DND-41 (cell line): ENCODE data around the gene CHD9.
"Not testable (repeated sequence)": the region's sequence is repeated elsewhere in the genome, so short reads cannot be mapped to it uniquely, and the experiment has no call there.

ENCODE experiments used
- ATAC-seq: fragments of 200-7000 bp; cut with Tn5 transposase; 3 replicates; pipeline ENCODE4 v1.9.1; 2021; ENCODE audit warnings: low read depth; ENCODE audit not compliant: insufficient read depth
- DNase-seq: peaks from one replicate; pipeline ENCODE4 v3.0.0-alpha.2; 2020
- H2AFZ ChIP-seq: 2 replicates; pipeline ENCODE4 v1.6.0; 2012; ENCODE audit warnings: low read depth, low read length
- H3K27ac ChIP-seq: 2 replicates; pipeline ENCODE4 v1.5.1; 2012; ENCODE audit warnings: low read length, inconsistent platforms
- H3K27me3 ChIP-seq: fragments of 200-600 bp; sonication (generic); 2 replicates; pipeline ENCODE4 v1.6.0; 2012; ENCODE audit warnings: low read length, mild to moderate bottlenecking, inconsistent platforms; ENCODE audit not compliant: insufficient read depth, poor library complexity
- H3K36me3 ChIP-seq: 2 replicates; pipeline ENCODE4 v1.5.1; 2012; ENCODE audit warnings: low read length, inconsistent platforms; ENCODE audit not compliant: insufficient read depth
- H3K4me1 ChIP-seq: 2 replicates; pipeline ENCODE4 v1.5.1; 2012; ENCODE audit warnings: mild to moderate bottlenecking, low read length; ENCODE audit not compliant: insufficient read depth
- H3K4me2 ChIP-seq: 2 replicates; pipeline ENCODE4 v1.6.0; 2012; ENCODE audit warnings: mild to moderate bottlenecking, moderate library complexity, low read length, inconsistent platforms; ENCODE audit not compliant: insufficient read depth
- H3K4me3 ChIP-seq, 2 experiments: fragments of 200-600 bp in 1 of 2; shearing (Covaris generic) in 1 of 2; 2 replicates each; pipeline ENCODE4 v1.5.1; 2012 to 2016; ENCODE audit warnings: inconsistent platforms in 2 of 2, low read length in 2 of 2, mild to moderate bottlenecking in 2 of 2, low read depth in 1 of 2, moderate library complexity in 1 of 2
- H3K79me2 ChIP-seq: 2 replicates; pipeline ENCODE4 v1.6.0; 2012; ENCODE audit warnings: low read length, inconsistent platforms; ENCODE audit not compliant: insufficient read depth
- H3K9ac ChIP-seq: 2 replicates; pipeline ENCODE4 v1.6.0; 2012; ENCODE audit warnings: low read depth, mild to moderate bottlenecking, inconsistent platforms, low read length, moderate library complexity
- H3K9me3 ChIP-seq: 2 replicates; pipeline ENCODE4 v1.5.1; 2012; ENCODE audit warnings: low read length, moderate library complexity, mild to moderate bottlenecking, inconsistent platforms; ENCODE audit not compliant: insufficient read depth, severe bottlenecking
- H4K20me1 ChIP-seq: 2 replicates; pipeline ENCODE4 v1.6.0; 2012; ENCODE audit warnings: low read length; ENCODE audit not compliant: insufficient read depth
- EZH2 ChIP-seq: IDR thresholded peaks from 3 replicates; pipeline ENCODE4 v1.6.1; 2012; ENCODE audit warnings: borderline replicate concordance, low read depth, mild to moderate bottlenecking, moderate library complexity, low read length, inconsistent platforms; ENCODE audit not compliant: severe bottlenecking
- TF ChIP-seq, protein P1 (sequence below): IDR thresholded peaks from 2 replicates; pipeline ENCODE4 v1.5.1; 2012; ENCODE audit warnings: borderline replicate concordance, low read length, moderate library complexity, mild to moderate bottlenecking; ENCODE audit not compliant: poor library complexity, severe bottlenecking; ENCODE audit errors: extremely low read depth

The CHD9 gene

GRCh38 chr16:53043986-53044601, 10.7 kb upstream of the CHD9 start:
- Histone ChIP-seq H3K27ac (no peak overlapping the region), H3K4me2 (no peak overlapping the region), H3K4me3 (no peak overlapping the region)

DNA sequence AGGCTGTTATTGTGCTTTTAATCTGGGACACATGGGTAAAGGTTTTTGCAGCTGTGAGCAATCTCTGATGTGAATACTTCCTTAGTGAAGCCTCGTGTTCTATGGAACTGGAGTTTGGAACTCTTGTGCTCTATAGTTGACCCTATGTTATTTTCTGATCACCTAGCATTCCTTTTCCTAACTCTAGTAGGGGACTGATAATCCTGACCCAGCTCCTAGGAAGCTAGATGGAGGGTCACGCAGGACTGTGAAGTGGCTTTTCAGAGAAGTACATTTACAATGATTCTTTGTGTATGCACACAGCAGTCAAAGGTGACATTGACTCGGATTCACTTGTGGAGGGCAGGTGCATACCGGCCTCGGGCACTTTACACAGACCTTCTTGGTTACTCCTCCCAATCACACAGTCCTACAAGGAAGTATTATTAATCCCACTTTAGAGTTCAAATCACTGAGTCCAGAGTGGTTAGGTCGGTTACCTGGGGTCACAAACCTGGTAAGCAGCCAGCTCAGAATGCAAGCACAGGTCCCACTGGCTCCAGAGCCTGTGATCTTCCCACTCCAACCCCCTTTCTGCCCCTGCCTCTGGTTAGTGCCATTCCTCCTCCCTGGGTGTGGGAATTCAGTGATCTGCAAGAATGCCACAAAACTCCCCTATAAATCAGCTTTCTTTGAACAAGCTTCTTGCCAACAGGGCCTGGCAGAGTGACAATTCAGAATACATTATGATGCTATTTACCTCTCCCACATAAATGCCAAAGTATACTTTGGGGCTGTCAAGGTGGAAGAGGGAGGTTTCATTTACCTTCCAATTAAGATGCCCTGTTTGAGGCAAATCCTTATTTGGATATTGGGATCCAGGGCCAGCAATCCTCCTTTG, 9.2 kb upstream of the CHD9 start:
- H3K27ac ChIP-seq: no peak overlapping the region
- H4K20me1 ChIP-seq: no peaks in the 10 kb centered on the region
- H3K4me1 ChIP-seq: peaks cover 22% of the 10 kb centered on the region
- H3K9me3 ChIP-seq: no peaks in the 10 kb centered on the region
- H3K9ac ChIP-seq: no peak overlapping the region
- no peaks in the 10 kb centered on the region for H3K79me2 ChIP-seq
- ATAC-seq: no peak
- no peak overlapping the region for H3K4me2 ChIP-seq
- TF ChIP-seq, protein P1, sequence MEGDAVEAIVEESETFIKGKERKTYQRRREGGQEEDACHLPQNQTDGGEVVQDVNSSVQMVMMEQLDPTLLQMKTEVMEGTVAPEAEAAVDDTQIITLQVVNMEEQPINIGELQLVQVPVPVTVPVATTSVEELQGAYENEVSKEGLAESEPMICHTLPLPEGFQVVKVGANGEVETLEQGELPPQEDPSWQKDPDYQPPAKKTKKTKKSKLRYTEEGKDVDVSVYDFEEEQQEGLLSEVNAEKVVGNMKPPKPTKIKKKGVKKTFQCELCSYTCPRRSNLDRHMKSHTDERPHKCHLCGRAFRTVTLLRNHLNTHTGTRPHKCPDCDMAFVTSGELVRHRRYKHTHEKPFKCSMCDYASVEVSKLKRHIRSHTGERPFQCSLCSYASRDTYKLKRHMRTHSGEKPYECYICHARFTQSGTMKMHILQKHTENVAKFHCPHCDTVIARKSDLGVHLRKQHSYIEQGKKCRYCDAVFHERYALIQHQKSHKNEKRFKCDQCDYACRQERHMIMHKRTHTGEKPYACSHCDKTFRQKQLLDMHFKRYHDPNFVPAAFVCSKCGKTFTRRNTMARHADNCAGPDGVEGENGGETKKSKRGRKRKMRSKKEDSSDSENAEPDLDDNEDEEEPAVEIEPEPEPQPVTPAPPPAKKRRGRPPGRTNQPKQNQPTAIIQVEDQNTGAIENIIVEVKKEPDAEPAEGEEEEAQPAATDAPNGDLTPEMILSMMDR: no peak
- no peak for TF ChIP-seq EZH2
- H3K27me3 ChIP-seq: no peaks in the 10 kb centered on the region
- H2AFZ ChIP-seq: no peak overlapping the region
- H3K4me3 ChIP-seq: no peak overlapping the region
- no peaks in the 10 kb centered on the region for H3K36me3 ChIP-seq
- DNase-seq: no peak

More at GRCh38 chr16:53043986-53044601, 10.7 kb upstream of the CHD9 start:
- TF ChIP-seq EZH2: no peak
- TF ChIP-seq, protein P1: no peak
- DNase-seq (no peak), ATAC-seq (no peak)
- H2AFZ ChIP-seq: no peak overlapping the region
- H3K9ac ChIP-seq: no peak overlapping the region
- no peaks in the 10 kb centered on the region for H3K9me3 ChIP-seq
- H3K4me1 ChIP-seq: peaks cover 24% of the 10 kb centered on the region
- no peaks in the 10 kb centered on the region for H3K79me2 ChIP-seq
- no peaks in the 10 kb centered on the region for H3K36me3 ChIP-seq
- no peaks in the 10 kb centered on the region for H3K27me3 ChIP-seq
- H4K20me1 ChIP-seq: no peaks in the 10 kb centered on the region

DNA sequence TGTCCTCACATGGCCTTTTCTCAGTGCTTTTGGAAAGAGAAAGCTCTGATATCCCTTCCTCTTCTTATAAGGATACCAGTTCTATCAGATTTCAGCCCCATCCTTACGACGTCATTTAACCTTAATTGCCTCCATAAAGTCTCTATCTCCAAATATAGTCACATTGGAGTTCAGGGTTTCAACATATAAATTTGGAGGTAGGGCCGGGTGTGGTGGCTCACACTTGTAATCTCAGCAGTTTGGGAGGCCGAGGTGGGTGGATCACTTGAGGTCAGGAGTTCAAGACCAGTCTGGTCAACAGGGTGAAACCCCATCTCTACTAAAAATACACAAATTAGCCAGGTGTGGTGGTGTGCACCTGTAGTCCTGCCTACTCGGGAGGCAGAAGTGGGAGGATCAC, 7.3 kb upstream of the CHD9 start:
- not testable (repeated sequence) for H3K27me3 ChIP-seq, H3K27ac ChIP-seq, H3K9me3 ChIP-seq, H3K79me2 ChIP-seq, ATAC-seq, H3K4me3 ChIP-seq, H3K4me1 ChIP-seq, H3K36me3 ChIP-seq, H3K9ac ChIP-seq, H3K4me2 ChIP-seq, DNase-seq, H4K20me1 ChIP-seq, H2AFZ ChIP-seq

- H3K4me3 ChIP-seq: no peak overlapping the region
- ATAC-seq (no peak), DNase-seq (no peak)
- no peak overlapping the region for H3K27ac ChIP-seq
- H3K4me2 ChIP-seq: no peak overlapping the region
- H3K27me3 ChIP-seq: no peaks in the 10 kb centered on the region
- H3K9ac ChIP-seq: no peak overlapping the region
- H2AFZ ChIP-seq: no peak overlapping the region
- H3K79me2 ChIP-seq: no peaks in the 10 kb centered on the region
- H3K36me3 ChIP-seq: no peaks in the 10 kb centered on the region
- peaks cover 11% of the 10 kb centered on the region for H3K4me1 ChIP-seq
- TF ChIP-seq, protein P1: no peak
- no peak for TF ChIP-seq EZH2
- no peaks in the 10 kb centered on the region for H4K20me1 ChIP-seq
- H3K9me3 ChIP-seq: no peaks in the 10 kb centered on the region
These were observed 6.5 kb upstream of the CHD9 start for GRCh38 chr16:53048139-53048915.

GRCh38 chr16:53051255-53051654, 3.5 kb upstream of the CHD9 start:
- H3K9me3 ChIP-seq, H3K27ac ChIP-seq, ATAC-seq, H3K4me2 ChIP-seq, H3K4me3 ChIP-seq, H4K20me1 ChIP-seq, H3K27me3 ChIP-seq, H3K36me3 ChIP-seq, DNase-seq, H2AFZ ChIP-seq, H3K9ac ChIP-seq: not testable (repeated sequence)
- Histone ChIP-seq H3K79me2 (peaks cover 14% of the 10 kb centered on the region), H3K4me1 (peaks cover 33% of the 10 kb centered on the region)
